ENCODE data around the gene FOXN3. TPM values are rescaled to one million over a fixed set of nuclear protein-coding genes. Genes with fewer than 3 reads are reported as not detected.

The FOXN3 gene
- total RNA-seq, 1 donor from 2014 or later = 27.8 TPM

- H3K4me3 ChIP-seq (ENCODE audit: low read depth, low read length) = no peak overlapping the region
- no peak for DNase-seq (ENCODE audit: low read depth)
- no peak for TF ChIP-seq CTCF (conservative IDR thresholded peaks at IDR 0.05; ENCODE audit: low read depth, low read length)
Observed at GRCh38 chr14:89419973-89420482, 3.0 kb upstream of the FOXN3 start.

GRCh38 chr14:89418976-89419375, 1.9 kb upstream of the FOXN3 start:
- no peak for TF ChIP-seq CTCF (conservative IDR thresholded peaks at IDR 0.05; ENCODE audit: low read depth, low read length)
- DNase-seq (ENCODE audit: low read depth) = no peak
- H3K4me3 ChIP-seq (ENCODE audit: low read depth, low read length) = no peak overlapping the region

DNA sequence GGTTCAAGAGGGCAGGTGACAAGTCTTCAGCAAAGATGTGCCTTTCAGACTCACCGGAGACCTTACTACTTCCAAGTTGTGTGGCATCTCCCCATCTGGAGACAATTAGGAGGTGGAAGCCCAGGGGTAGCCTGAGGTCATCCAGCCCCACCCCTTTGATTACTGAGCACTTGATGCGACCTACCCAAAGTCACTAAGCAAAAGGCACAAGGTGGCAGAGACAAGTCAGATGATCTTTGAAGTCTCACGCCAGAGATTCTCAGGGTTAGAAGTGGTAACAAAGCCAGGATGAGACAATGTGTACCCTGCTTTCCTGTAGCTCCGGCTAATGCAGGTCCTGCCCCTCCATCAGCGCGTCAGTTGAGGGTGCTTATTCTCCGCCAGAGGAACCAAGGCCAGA, 1.4 kb upstream of the FOXN3 start:
- TF ChIP-seq CTCF (conservative IDR thresholded peaks at IDR 0.05; ENCODE audit: low read depth, low read length) = no peak

DNA sequence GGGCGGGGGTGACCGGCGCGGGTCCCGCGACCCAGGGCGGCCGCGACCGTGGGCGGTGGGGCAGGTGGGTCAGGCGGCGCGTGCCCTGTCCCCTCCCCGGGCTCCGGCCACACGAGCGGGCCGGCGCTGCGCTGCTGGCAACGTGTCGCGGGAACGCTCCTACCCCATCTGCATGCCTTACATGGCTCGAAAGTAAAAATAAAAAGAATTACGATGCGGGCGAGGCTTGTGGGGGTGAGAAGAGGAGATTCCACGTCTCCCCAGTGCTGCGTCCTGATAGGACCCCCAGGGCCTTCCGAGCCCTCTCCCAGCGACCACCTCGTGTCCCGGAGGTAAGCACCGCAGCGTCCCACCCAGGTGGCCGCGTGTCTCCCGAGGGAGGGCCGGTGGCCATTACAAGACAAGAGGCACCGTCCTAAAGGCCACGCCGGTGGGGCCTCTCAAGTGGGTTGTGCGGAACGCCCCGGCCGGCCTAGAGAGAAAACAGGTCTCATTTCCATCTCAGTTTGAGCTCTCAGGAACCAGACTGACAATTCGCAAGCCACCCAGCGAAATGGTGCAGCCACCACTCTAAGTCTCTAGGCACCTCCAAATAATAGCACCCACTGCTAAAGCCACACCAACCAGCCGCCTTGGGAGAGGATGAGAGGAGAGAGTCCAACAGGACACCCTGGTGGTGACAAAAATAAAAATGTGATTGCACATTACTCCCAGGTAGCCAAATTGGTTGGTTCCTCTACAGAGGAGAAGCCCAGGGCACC, 612 bp upstream of the FOXN3 start:
- H3K4me3 ChIP-seq (ENCODE audit: low read depth, low read length) = peak overlapping the region; percentile 60
- peak; percentile 45 for TF ChIP-seq CTCF (conservative IDR thresholded peaks at IDR 0.05; ENCODE audit: low read depth, low read length)
- DNase-seq (ENCODE audit: low read depth) = no peak

More for the DNA sequence above, 1.4 kb upstream of the FOXN3 start:
- no peak for DNase-seq (ENCODE audit: low read depth)
- no peak overlapping the region for H3K4me3 ChIP-seq (ENCODE audit: low read depth, low read length)

- DNase-seq (ENCODE audit: low read depth) = peak; percentile 70
- TF ChIP-seq CTCF (conservative IDR thresholded peaks at IDR 0.05; ENCODE audit: low read depth, low read length) = no peak
- H3K4me3 ChIP-seq (ENCODE audit: low read depth, low read length) = peak overlapping the region; percentile 91
Observed at GRCh38 chr14:89416002-89416995, 734 bp downstream of the FOXN3 start.

- no peak for DNase-seq (ENCODE audit: low read depth)
- H3K4me3 ChIP-seq (ENCODE audit: low read depth, low read length) = peak overlapping the region; percentile 91
- TF ChIP-seq CTCF (conservative IDR thresholded peaks at IDR 0.05; ENCODE audit: low read depth, low read length) = no peak
Observed at GRCh38 chr14:89415159-89415558, 1.9 kb downstream of the FOXN3 start.
